NCI-H524 treated with DMSO at 0.1 percent for 48 hours (cell line): ENCODE data around the gene ELOB.

Experiments used
- DNase-seq: peaks from one replicate; lab custom pipeline; 2025; lab: John Stamatoyannopoulos, UW

The ELOB gene

GRCh38 chr16:2768403-2769089, 8.5 kb downstream of the ELOB start:
- no peak for DNase-seq

DNA sequence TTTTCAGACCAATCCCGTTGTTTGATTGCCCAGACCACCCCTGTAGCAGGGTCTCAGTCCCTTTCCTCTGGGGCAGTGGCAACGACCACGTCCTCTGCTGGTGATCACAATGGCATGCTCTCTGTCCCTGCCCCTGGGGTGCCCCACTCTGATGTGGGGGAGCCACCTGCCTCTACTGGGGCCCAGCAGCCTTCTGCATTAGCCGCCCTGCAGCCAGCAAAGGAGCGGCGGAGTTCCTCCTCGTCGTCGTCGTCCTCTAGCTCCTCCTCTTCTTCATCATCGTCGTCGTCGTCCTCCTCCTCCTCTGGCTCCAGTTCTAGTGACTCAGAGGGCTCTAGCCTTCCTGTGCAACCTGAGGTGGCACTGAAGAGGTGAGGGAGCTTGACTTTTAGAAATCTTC, 9.2 kb downstream of the ELOB start:
- no peak for DNase-seq

DNA sequence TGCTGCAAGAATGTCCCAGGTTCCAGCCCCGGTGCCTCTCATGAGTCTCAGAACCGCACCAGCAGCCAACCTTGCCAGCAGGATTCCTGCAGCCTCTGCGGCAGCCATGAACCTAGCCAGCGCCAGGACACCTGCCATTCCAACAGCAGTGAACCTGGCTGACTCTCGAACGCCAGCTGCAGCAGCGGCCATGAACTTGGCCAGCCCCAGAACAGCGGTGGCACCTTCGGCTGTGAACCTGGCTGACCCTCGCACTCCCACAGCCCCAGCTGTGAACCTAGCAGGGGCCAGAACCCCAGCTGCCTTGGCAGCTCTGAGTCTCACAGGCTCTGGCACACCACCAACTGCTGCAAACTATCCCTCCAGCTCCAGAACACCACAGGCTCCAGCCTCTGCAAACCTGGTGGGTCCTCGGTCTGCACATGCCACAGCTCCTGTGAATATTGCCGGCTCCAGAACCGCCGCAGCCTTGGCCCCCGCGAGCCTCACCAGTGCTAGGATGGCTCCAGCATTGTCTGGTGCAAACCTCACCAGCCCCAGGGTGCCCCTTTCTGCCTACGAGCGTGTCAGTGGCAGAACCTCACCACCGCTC, 9.8 kb downstream of the ELOB start:
- no peak for DNase-seq

GRCh38 chr16:2766430-2767139, 10.5 kb downstream of the ELOB start:
- DNase-seq, result no peak

- DNase-seq, result no peak
These were observed 11.3 kb downstream of the ELOB start for GRCh38 chr16:2765462-2766404.

GRCh38 chr16:2764718-2765117, 12.4 kb downstream of the ELOB start:
- no peak for DNase-seq

GRCh38 chr16:2763173-2763572, 13.9 kb downstream of the ELOB start:
- DNase-seq, result no peak

DNA sequence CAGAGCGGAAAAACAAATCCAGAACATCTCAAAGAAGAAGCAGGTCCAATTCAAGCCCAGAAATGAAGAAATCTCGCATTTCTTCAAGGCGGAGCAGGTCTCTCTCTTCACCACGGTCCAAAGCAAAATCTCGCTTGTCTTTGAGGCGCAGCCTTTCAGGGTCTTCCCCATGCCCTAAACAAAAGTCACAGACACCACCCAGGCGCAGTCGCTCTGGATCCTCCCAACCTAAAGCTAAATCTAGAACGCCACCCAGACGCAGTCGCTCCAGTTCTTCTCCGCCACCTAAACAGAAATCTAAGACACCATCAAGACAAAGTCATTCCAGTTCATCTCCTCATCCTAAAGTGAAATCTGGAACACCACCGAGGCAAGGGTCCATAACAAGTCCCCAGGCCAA, 14.4 kb downstream of the ELOB start:
- no peak for DNase-seq

- no peak for DNase-seq
These were observed 15.0 kb downstream of the ELOB start for GRCh38 chr16:2761886-2762583.

- no peak for DNase-seq
These were observed 15.6 kb downstream of the ELOB start for GRCh38 chr16:2761472-2761871.

GRCh38 chr16:2757344-2757743, 19.7 kb downstream of the ELOB start:
- DNase-seq, result no peak

DNA sequence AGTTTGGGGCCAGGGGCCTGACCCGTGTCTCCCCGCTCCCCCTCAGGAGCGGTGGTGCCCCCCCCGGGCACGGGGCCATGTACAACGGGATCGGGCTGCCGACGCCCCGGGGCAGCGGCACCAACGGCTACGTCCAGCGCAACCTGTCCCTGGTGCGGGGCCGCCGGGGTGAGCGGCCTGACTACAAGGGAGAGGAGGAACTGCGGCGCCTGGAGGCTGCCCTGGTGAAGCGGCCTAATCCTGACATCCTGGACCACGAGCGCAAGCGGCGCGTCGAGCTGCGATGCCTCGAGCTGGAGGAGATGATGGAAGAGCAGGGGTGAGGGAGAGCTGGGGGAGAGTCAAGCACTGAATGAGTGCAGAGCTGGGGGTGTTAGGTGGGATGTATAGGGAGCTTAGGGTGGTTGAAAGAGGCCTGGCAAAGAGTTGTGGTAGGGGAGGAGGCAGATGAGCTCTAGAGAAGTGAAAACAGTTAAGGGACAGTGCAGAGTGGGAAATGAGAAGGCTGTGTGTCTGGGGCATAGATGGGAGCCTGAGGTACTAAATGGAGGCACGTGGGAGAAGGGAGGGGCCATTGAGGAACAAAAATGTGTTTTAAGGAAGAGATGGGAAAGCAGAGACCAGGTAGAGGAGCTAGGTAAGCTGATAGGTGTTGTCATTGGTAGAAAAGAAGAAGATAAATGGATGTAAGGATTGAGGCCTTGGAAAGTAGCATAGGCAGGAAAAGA, 20.6 kb downstream of the ELOB start:
- DNase-seq, result no peak

GRCh38 chr16:2755158-2755557, 21.9 kb downstream of the ELOB start:
- DNase-seq, result no peak

GRCh38 chr16:2753733-2754020, 23.4 kb downstream of the ELOB start:
- DNase-seq, result no peak

GRCh38 chr16:2752850-2753732, 24.0 kb downstream of the ELOB start:
- no peak for DNase-seq

DNA sequence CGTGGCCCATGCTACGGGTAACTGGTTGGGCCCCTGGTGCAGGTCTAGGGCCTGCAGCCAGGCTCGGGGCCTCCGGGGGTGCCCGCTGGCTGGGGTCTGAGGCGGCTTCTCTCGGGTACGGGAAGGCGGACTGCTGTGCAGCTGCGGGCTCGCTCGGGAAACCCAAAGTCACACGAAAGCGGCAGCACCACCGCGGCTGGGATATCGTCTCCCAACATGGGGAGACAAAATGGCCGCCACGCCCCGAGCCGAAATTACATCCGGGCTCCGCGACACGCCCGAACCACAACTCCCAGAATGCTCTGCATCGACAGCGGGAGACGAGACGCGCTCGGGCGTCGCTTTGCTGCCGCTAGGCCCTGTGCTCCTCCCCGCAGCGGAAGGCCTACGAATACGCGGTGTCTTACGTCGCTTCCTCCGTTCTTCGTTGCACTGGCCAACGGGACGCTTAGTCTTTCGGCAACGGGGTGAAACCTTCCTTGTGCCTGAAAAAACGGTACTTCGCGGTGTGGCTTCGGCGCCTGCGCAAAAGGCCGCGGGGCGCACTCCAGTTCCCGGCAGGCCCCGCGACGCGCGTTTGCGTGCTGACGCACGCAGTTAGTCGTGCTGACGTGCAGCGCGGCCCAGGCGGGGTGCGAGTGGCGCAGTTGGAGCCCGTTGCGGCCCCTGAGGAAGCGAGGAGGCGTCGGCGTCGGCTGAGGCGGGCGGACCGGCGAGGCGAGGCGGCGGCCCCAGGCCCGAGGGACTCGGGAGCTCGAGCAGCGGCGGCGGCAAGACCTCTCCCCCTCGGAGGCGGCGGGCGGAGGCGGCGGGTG, 24.8 kb downstream of the ELOB start, which contains the start of gene SRRM2:
TSS of gene SRRM2 (plus strand) at position 604 of the 815 bp plus-strand sequence. CDS start 3,727 bp downstream, outside the sequence.
- peak; percentile 87 for DNase-seq

- DNase-seq, result no peak
These were observed 25.5 kb downstream of the ELOB start for GRCh38 chr16:2751577-2752034.

- DNase-seq, result no peak
These were observed 27.1 kb downstream of the ELOB start for GRCh38 chr16:2749936-2750335.

DNA sequence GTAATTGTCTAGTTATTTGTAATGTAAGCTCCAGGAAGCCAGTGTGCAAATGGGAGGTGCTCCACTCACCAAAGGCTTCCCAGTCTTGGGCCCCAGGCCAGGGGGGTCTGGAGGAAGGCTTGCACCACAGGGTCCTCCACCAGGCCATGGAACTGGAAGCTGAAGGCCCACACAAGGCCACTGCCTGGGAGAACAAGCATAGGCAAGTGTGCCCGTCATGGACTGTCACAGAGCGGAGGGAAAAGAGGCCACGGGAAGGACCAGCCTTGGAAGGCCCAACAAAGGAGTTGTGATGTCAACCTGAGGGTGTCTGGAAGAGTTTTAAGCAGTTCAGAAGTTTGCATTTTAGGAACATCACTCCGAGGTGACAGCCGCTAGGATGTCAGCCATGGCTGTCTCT, 27.6 kb downstream of the ELOB start:
- no peak for DNase-seq
